22Rv1 (cell line): ENCODE measurements around the gene ABCA1.

Experiments
- CTCF ChIP-seq: fragments of 450-650 bp; IDR thresholded peaks from 2 replicates; pipeline ENCODE4 v1.5.1; 2017; ENCODE audit warnings: mild to moderate bottlenecking
- ZFX ChIP-seq: fragments of 450-650 bp; IDR thresholded peaks from 2 replicates; pipeline ENCODE4 v1.6.1; 2017; ENCODE audit warnings: antibody characterized with exemption, borderline replicate concordance

DNA sequence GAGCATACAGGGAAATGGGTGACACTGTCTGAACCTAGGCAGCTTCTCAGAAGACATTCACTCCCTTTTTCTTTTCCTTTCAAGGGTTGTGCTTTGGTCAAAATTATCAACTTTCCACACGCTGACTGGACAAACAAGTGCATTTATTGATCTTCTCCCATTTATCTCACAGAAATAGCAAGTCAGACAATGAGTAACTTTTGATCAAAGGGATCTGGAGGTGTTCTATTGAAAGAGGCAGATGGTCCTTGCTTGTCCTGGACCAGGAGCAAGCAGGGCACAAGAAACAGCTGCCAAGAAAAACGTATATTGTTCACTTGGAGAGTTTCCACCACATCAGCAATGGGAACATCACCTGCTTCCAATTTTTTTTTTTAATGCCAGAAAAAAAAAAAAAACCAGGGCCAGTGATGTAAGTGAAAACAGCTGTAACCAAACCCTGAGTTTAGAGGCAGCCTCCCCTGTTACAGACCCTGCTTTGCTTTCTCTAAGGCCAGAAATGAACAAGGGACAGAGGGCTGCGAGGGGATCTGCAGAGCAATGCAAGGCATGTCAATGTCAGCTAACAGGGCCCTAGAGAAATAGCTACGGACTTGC, 84.2 kb downstream of the ABCA1 start:
- TF ChIP-seq CTCF (no peak), ZFX (no peak)
